ENCODE results near the gene SCN4B.

The SCN4B gene, protein sequence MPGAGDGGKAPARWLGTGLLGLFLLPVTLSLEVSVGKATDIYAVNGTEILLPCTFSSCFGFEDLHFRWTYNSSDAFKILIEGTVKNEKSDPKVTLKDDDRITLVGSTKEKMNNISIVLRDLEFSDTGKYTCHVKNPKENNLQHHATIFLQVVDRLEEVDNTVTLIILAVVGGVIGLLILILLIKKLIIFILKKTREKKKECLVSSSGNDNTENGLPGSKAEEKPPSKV

DNA sequence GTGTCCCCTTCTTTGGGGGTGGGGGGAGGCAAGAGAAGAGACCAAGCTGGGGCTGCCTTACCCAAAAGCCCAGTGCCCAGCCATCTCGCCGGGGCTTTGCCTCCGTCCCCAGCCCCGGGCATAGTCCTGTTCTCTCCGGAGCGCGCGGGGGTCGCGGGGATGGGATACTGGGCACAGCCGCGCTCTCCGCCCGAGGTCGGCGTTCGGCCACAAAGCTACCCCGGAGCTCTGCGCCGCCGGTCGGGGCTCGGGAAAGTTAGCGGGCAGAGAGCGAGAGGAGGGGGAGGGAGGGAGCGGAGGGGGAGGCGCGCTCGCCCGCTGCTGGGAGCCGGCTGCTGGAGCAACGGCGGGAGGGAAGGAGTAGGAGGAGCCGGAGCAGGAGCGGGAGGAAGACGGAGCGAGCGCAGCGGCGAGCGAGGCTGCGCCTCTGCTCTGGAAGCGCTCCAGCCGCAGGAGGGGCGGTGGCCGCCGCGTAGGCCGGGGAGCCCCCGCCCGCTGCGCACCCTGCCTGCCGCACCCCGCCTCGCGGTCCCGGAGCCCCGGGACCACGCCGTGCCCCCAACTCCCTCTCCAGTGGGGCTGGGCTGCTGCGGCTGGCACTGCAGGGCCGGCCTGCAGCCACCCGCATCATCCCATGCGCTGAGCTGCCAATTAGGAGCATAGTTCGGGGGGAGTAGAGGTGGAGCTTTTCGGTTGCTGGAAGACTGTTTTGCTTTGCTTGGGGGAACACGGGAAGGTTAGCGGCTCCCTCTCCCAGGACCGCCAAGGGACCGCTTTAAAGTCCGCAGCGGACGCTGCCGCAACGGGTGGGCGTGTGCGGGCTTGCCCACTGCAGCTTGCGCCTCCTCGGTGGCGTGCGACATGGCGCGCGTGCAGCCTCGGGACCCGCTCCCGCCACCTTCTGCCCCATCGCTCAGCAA is at the start of gene SCN4B:
Gene SCN4B (minus strand): TSS at position 272 of the 920 bp plus-strand sequence. CDS start 150 bp downstream, at position 122.
- TF ChIP-seq FOXP2 (optimal IDR thresholded peaks at IDR 0.05; ENCODE audit: control extremely low read depth, extremely low read length, insufficient read depth) (no peak), EZH2 (IDR thresholded peaks at IDR 0.05) (no peak), POLR2AphosphoS5 (IDR thresholded peaks at IDR 0.05; ENCODE audit: borderline replicate concordance, low read depth, low read length) (no peak)
- Histone ChIP-seq H3K4me3 (peak within 1 kb of the TSS; percentile 81), H3K27ac (no peak within 1 kb of the TSS), H3K9me3 (ENCODE audit: low read depth, low read length) (no peaks in the 10 kb centered on the region), H3K36me3 (ENCODE audit: insufficient read depth, low read length) (no peaks in the 10 kb centered on the region), H3K9ac (ENCODE audit: insufficient read length) (peak within 1 kb of the TSS; percentile 62)
- no peak for DNase-seq (ENCODE audit: low read depth, low spot score)

DNA sequence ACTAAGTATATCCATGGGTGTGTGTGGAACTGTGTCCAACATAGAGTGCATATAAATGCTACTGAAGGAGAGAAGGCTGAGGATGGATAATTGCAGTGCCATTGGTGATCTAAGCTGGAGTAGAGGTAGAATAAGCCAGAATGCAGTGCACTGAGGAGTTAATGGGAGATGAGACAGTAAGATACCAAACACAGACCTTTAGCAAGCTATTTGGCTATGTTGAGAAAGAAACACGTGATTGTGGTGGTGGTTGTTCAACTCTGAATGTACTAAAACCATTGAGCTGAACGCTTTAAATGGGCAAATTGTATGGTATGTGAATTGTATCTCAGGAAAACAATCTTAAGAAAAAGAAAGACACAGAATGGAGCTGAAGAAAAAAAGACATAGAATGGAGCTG is 49.3 kb upstream of the SCN4B start:
- Histone ChIP-seq H3K27ac (no peak overlapping the region), H3K4me3 (no peak overlapping the region), H3K36me3 (ENCODE audit: insufficient read depth, low read length) (no peaks in the 10 kb centered on the region), H3K9ac (ENCODE audit: insufficient read length) (no peak overlapping the region), H3K9me3 (ENCODE audit: low read depth, low read length) (no peaks in the 10 kb centered on the region)
- TF ChIP-seq POLR2AphosphoS5 (IDR thresholded peaks at IDR 0.05; ENCODE audit: borderline replicate concordance, low read depth, low read length) (no peak), EZH2 (IDR thresholded peaks at IDR 0.05) (no peak), FOXP2 (optimal IDR thresholded peaks at IDR 0.05; ENCODE audit: control extremely low read depth, extremely low read length, insufficient read depth) (no peak)
- no peak for DNase-seq (ENCODE audit: low read depth, low spot score)

DNA sequence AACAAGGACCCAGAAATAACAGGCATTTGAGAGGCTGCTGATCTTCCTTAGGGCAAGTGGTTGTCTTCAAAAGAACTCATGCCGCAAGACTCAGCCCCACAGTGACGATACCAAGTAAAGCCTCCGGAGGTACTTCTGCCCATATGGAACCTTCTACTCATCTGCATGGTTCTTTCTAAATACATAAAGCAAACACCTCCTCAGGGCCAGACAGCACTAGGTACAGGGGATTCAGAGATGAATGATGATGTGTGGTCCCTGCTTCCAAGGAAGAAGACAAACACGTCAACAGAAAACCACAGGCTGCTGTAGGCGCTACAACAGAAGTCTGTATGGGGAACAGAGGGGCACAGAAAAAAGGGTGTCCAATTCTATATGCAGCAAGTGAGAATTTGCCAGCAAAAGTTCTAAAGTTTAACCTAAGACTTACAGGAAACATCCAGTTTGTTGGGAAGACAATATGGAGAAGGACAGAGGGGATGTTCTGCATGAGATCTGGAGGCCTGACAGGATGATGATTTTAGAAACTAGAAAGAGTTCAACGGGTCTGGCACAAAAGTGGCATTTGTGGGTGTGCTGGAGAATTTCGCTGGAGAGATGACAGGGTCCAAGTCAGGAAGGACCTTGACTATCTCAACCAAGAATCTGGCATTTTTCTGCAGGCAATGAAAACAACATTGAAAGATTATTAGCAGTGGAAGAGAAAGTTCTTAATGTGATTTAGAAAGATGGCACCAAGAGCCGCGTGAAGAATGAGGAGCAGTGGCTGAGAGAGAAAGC is 48.5 kb upstream of the SCN4B start:
- no peak overlapping the region for H3K4me3 ChIP-seq
- no peak overlapping the region for H3K27ac ChIP-seq
- H3K9me3 ChIP-seq (ENCODE audit: low read depth, low read length), result no peaks in the 10 kb centered on the region
- no peak for DNase-seq (ENCODE audit: low read depth, low spot score)
- TF ChIP-seq POLR2AphosphoS5 (IDR thresholded peaks at IDR 0.05; ENCODE audit: borderline replicate concordance, low read depth, low read length) (no peak), EZH2 (IDR thresholded peaks at IDR 0.05) (no peak), FOXP2 (optimal IDR thresholded peaks at IDR 0.05; ENCODE audit: control extremely low read depth, extremely low read length, insufficient read depth) (no peak)
- H3K36me3 ChIP-seq (ENCODE audit: insufficient read depth, low read length), result no peaks in the 10 kb centered on the region
- H3K9ac ChIP-seq (ENCODE audit: insufficient read length), result no peak overlapping the region

DNA sequence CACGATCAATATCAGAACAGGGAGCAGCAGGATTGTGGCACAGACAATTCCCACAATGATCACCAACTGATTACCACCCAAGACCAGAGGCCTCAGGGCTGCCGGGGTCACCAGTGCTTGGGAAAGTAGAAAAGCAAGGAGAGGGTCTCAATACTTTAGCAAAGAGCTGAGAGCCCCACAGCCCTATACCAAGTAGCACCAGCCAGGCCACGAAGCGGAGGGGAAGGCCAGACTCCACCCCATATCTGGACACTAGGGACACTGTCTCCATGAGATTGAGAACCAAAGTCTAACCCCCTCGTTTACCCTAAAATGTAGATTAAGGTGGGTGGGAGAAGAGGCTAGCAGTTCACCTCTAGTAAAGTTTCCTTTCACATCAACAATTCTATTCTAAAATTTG is 47.9 kb upstream of the SCN4B start:
- Histone ChIP-seq H3K27ac (no peak overlapping the region), H3K36me3 (ENCODE audit: insufficient read depth, low read length) (no peaks in the 10 kb centered on the region), H3K9me3 (ENCODE audit: low read depth, low read length) (no peaks in the 10 kb centered on the region), H3K9ac (ENCODE audit: insufficient read length) (no peak overlapping the region), H3K4me3 (no peak overlapping the region)
- no peak for DNase-seq (ENCODE audit: low read depth, low spot score)
- no peak for TF ChIP-seq POLR2AphosphoS5 (IDR thresholded peaks at IDR 0.05; ENCODE audit: borderline replicate concordance, low read depth, low read length)
- TF ChIP-seq EZH2 (IDR thresholded peaks at IDR 0.05), result no peak
- no peak for TF ChIP-seq FOXP2 (optimal IDR thresholded peaks at IDR 0.05; ENCODE audit: control extremely low read depth, extremely low read length, insufficient read depth)

- H3K27ac ChIP-seq, result no peak overlapping the region
- no peaks in the 10 kb centered on the region for H3K36me3 ChIP-seq (ENCODE audit: insufficient read depth, low read length)
- no peak overlapping the region for H3K4me3 ChIP-seq
- TF ChIP-seq POLR2AphosphoS5 (IDR thresholded peaks at IDR 0.05; ENCODE audit: borderline replicate concordance, low read depth, low read length) (no peak), EZH2 (IDR thresholded peaks at IDR 0.05) (no peak), FOXP2 (optimal IDR thresholded peaks at IDR 0.05; ENCODE audit: control extremely low read depth, extremely low read length, insufficient read depth) (no peak)
- DNase-seq (ENCODE audit: low read depth, low spot score), result no peak
- no peak overlapping the region for H3K9ac ChIP-seq (ENCODE audit: insufficient read length)
- no peaks in the 10 kb centered on the region for H3K9me3 ChIP-seq (ENCODE audit: low read depth, low read length)
These were observed 46.5 kb upstream of the SCN4B start for GRCh38 chr11:118199135-118199534.

GRCh38 chr11:118198370-118198769 is 45.7 kb upstream of the SCN4B start:
- Histone ChIP-seq H3K27ac (no peak overlapping the region), H3K36me3 (ENCODE audit: insufficient read depth, low read length) (no peaks in the 10 kb centered on the region), H3K4me3 (peak overlapping the region; percentile 40), H3K9me3 (ENCODE audit: low read depth, low read length) (no peaks in the 10 kb centered on the region), H3K9ac (ENCODE audit: insufficient read length) (no peak overlapping the region)
- no peak for DNase-seq (ENCODE audit: low read depth, low spot score)
- TF ChIP-seq EZH2 (IDR thresholded peaks at IDR 0.05) (no peak), POLR2AphosphoS5 (IDR thresholded peaks at IDR 0.05; ENCODE audit: borderline replicate concordance, low read depth, low read length) (no peak)

- Histone ChIP-seq H3K36me3 (ENCODE audit: insufficient read depth, low read length) (no peaks in the 10 kb centered on the region), H3K9ac (ENCODE audit: insufficient read length) (no peak overlapping the region), H3K9me3 (ENCODE audit: low read depth, low read length) (no peaks in the 10 kb centered on the region), H3K27ac (no peak overlapping the region), H3K4me3 (no peak overlapping the region)
- DNase-seq (ENCODE audit: low read depth, low spot score), result no peak
- no peak for TF ChIP-seq FOXP2 (optimal IDR thresholded peaks at IDR 0.05; ENCODE audit: control extremely low read depth, extremely low read length, insufficient read depth)
These were observed 42.4 kb upstream of the SCN4B start for GRCh38 chr11:118194835-118195627.
